RCC 7860 (cell line): ENCODE data around the gene DUSP6.

Experiments
- DNase-seq: peaks from one replicate; pipeline ENCODE4 v3.0.0-alpha.2; 2015; ENCODE audit warnings: low spot score
- FAIRE-seq: peaks from 2 replicates; lab custom pipeline; 2012; peaks lifted over from hg19 to GRCh38; lab: Jason Lieb, UNC

DUSP6 gene

GRCh38 chr12:89376202-89376529 is 23.9 kb upstream of the DUSP6 start:
- FAIRE-seq: no peak

GRCh38 chr12:89373763-89374572 is 21.7 kb upstream of the DUSP6 start:
- FAIRE-seq: peak; percentile 65
- DNase-seq: peak; percentile 54

More at GRCh38 chr12:89376202-89376529, 23.9 kb upstream of the DUSP6 start:
- DNase-seq: no peak

GRCh38 chr12:89372584-89373370 is 20.5 kb upstream of the DUSP6 start:
- no peak for DNase-seq
- FAIRE-seq: no peak

GRCh38 chr12:89370850-89371249 is 18.5 kb upstream of the DUSP6 start:
- peak; percentile 59 for FAIRE-seq
- DNase-seq: peak; percentile 66

- DNase-seq (no peak), FAIRE-seq (no peak)
Observed at GRCh38 chr12:89370421-89370831, 18.1 kb upstream of the DUSP6 start.

- FAIRE-seq (no peak), DNase-seq (no peak)
Observed at GRCh38 chr12:89369166-89369565, 16.9 kb upstream of the DUSP6 start.

GRCh38 chr12:89368391-89368790 is 16.1 kb upstream of the DUSP6 start:
- DNase-seq: no peak
- FAIRE-seq: no peak

- no peak for DNase-seq
- FAIRE-seq: no peak
Observed at GRCh38 chr12:89366676-89367364, 14.5 kb upstream of the DUSP6 start.

GRCh38 chr12:89364631-89365030 is 12.3 kb upstream of the DUSP6 start:
- no peak for DNase-seq
- FAIRE-seq: no peak

- no peak for DNase-seq
- no peak for FAIRE-seq
Observed at GRCh38 chr12:89364058-89364457, 11.8 kb upstream of the DUSP6 start.

GRCh38 chr12:89363582-89363981 is 11.3 kb upstream of the DUSP6 start:
- FAIRE-seq: no peak

GRCh38 chr12:89363084-89363483 is 10.8 kb upstream of the DUSP6 start:
- FAIRE-seq: no peak
- no peak for DNase-seq

More at GRCh38 chr12:89363582-89363981, 11.3 kb upstream of the DUSP6 start:
- DNase-seq: no peak

GRCh38 chr12:89359615-89360014 is 7.3 kb upstream of the DUSP6 start:
- no peak for DNase-seq
- no peak for FAIRE-seq

GRCh38 chr12:89358805-89359204 is 6.5 kb upstream of the DUSP6 start:
- DNase-seq (no peak), FAIRE-seq (no peak)

GRCh38 chr12:89357297-89357730 is 5.0 kb upstream of the DUSP6 start:
- peak; percentile 22 for DNase-seq
- peak; percentile 4 for FAIRE-seq

GRCh38 chr12:89356069-89356665 is 3.9 kb upstream of the DUSP6 start:
- no peak for FAIRE-seq

GRCh38 chr12:89355243-89356068 is 3.2 kb upstream of the DUSP6 start:
- peak; percentile 41 for FAIRE-seq

More at GRCh38 chr12:89356069-89356665, 3.9 kb upstream of the DUSP6 start:
- DNase-seq: no peak

GRCh38 chr12:89354612-89355067 is 2.3 kb upstream of the DUSP6 start:
- no peak for FAIRE-seq

More at GRCh38 chr12:89355243-89356068, 3.2 kb upstream of the DUSP6 start:
- DNase-seq: peak; percentile 49

GRCh38 chr12:89353823-89354611 is 1.7 kb upstream of the DUSP6 start:
- DNase-seq (peak; percentile 56), FAIRE-seq (no peak)

More at GRCh38 chr12:89354612-89355067, 2.3 kb upstream of the DUSP6 start:
- no peak for DNase-seq
